Ishikawa (cell line): ENCODE results near the gene TMEM247.

Experiments
- CEBPB ChIP-seq: IDR thresholded peaks from 2 replicates; pipeline ENCODE4 v1.6.1; 2012
- CREB1 ChIP-seq: IDR thresholded peaks from 2 replicates; pipeline ENCODE4 v1.6.1; 2012; ENCODE audit warnings: low read depth
- EGR1 ChIP-seq: IDR thresholded peaks from 2 replicates; pipeline ENCODE4 v1.6.1; 2012
- EP300 ChIP-seq: IDR thresholded peaks from 2 replicates; pipeline ENCODE4 v1.6.1; 2012; ENCODE audit warnings: borderline replicate concordance
- FOXM1 ChIP-seq: IDR thresholded peaks from 2 replicates; pipeline ENCODE4 v1.6.1; 2012; ENCODE audit warnings: low read depth, borderline replicate concordance
- RAD21 ChIP-seq: IDR thresholded peaks from 2 replicates; pipeline ENCODE4 v1.6.1; 2012; ENCODE audit warnings: low read depth
- REST ChIP-seq: IDR thresholded peaks from 2 replicates; pipeline ENCODE4 v1.6.1; 2012; ENCODE audit warnings: low read depth, mild to moderate bottlenecking
- TAF1 ChIP-seq: IDR thresholded peaks from 2 replicates; pipeline ENCODE4 v1.6.1; 2012; ENCODE audit warnings: low read depth, mild to moderate bottlenecking
- TF ChIP-seq, protein P1 (sequence below): IDR thresholded peaks from 2 replicates; pipeline ENCODE4 v1.6.1; 2012

DNA sequence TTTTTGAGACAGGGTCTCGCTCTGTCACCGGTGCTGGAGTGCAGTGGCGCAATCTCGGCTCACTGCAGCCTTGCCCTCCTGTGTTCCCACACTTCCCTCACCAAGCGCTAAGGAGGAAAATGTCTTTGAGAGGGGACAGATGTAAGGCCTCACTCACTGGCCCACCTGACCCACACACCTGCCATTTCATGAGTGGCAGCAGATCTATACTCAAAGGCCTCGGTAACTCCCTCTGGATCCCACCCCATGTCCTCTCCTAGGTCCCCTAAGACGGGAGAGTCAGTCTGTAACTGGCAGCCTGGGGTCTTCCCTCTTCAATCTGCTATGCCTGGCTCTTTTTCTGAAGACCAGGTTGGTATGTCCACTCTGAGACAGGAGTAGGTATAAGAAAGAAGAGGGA lies 12.9 kb downstream of the TMEM247 start:
- TF ChIP-seq CREB1 (no peak), CEBPB (no peak), RAD21 (no peak), EP300 (no peak), REST (no peak), TAF1 (no peak), EGR1 (no peak), FOXM1 (no peak)
- TF ChIP-seq, protein P1, sequence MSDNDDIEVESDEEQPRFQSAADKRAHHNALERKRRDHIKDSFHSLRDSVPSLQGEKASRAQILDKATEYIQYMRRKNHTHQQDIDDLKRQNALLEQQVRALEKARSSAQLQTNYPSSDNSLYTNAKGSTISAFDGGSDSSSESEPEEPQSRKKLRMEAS = no peak
